CD14-positive monocyte (primary cell): ENCODE data around the gene ADAMTS17. TPM values are rescaled to one million over a fixed set of nuclear protein-coding genes. Genes with fewer than 3 reads are reported as not detected.

ENCODE experiments used
- DNase-seq, 3 donors: peaks; one replicate each; pipeline ENCODE4 v3.0.0-alpha.2; 2011 to 2022
- H2AFZ ChIP-seq: 2 replicates; pipeline ENCODE4 v1.6.0; 2012; ENCODE audit warnings: mild to moderate bottlenecking, low read depth, low read length, inconsistent platforms; ENCODE audit not compliant: insufficient read depth, poor library complexity, severe bottlenecking
- H3K27ac ChIP-seq, 2 donors: 1 replicate in 1 of 2; 2 replicates in 1 of 2; pipeline ENCODE4 v1.5.1; 2012 to 2013; ENCODE audit warnings: low read length in 2 of 2, control low read depth in 1 of 2, inconsistent platforms in 1 of 2, low read depth in 1 of 2, mild to moderate bottlenecking in 1 of 2
- H3K27me3 ChIP-seq, 2 donors: one replicate each; pipeline versions ENCODE4 v1.6.0 to v1.6.1; 2011 to 2013; ENCODE audit warnings: low read length in 2 of 2; ENCODE audit not compliant: control insufficient read depth in 2 of 2, insufficient read depth in 2 of 2
- H3K36me3 ChIP-seq, 2 donors: replicated peaks in 1 of 2; 1 replicate in 1 of 2; 2 replicates in 1 of 2; pipeline versions ENCODE4 v1.5.1 to v1.6.1; 2012 to 2013; ENCODE audit warnings: low read length in 2 of 2, control low read depth in 1 of 2, inconsistent platforms in 1 of 2, mild to moderate bottlenecking in 1 of 2; ENCODE audit not compliant: insufficient read depth in 2 of 2, control insufficient read depth in 1 of 2
- H3K4me1 ChIP-seq, 2 donors: 1 replicate in 1 of 2; 2 replicates in 1 of 2; pipeline versions ENCODE4 v1.5.1 to v1.6.1; 2012 to 2013; ENCODE audit warnings: low read length in 2 of 2, control low read depth in 1 of 2, inconsistent platforms in 1 of 2, mild to moderate bottlenecking in 1 of 2, moderate library complexity in 1 of 2; ENCODE audit not compliant: insufficient read depth in 2 of 2, control insufficient read depth in 1 of 2
- H3K4me2 ChIP-seq: replicated peaks from 2 replicates; pipeline ENCODE3; 2012; ENCODE audit warnings: low read length, moderate library complexity, mild to moderate bottlenecking; ENCODE audit not compliant: poor library complexity, severe bottlenecking; ENCODE audit errors: extremely low read depth
- H3K4me3 ChIP-seq, 3 experiments: fragments of 200-600 bp in 1 of 3; sonication (generic) in 1 of 3; replicated peaks in 1 of 3; 1 replicate in 2 of 3; 2 replicates in 1 of 3; pipeline ENCODE4 v1.5.1; 2011 to 2013; ENCODE audit warnings: low read length in 3 of 3, mild to moderate bottlenecking in 3 of 3, control low read depth in 2 of 3, low read depth in 2 of 3, inconsistent platforms in 1 of 3, moderate library complexity in 1 of 3
- H3K79me2 ChIP-seq: 2 replicates; pipeline ENCODE4 v1.6.0; 2012; ENCODE audit warnings: mild to moderate bottlenecking, control low read depth, inconsistent platforms, low read length, moderate library complexity; ENCODE audit not compliant: insufficient read depth
- H3K9ac ChIP-seq: 2 replicates; pipeline ENCODE4 v1.6.0; 2017; ENCODE audit warnings: low read length, mild to moderate bottlenecking; ENCODE audit not compliant: insufficient read depth, poor library complexity, severe bottlenecking
- H3K9me3 ChIP-seq, 2 donors: replicated peaks in 1 of 2; 1 replicate in 1 of 2; 2 replicates in 1 of 2; pipeline versions ENCODE4 v1.5.1 to v1.6.1; 2012 to 2013; ENCODE audit warnings: low read length in 2 of 2, control low read depth in 1 of 2; ENCODE audit not compliant: control insufficient read depth in 1 of 2, insufficient read depth in 1 of 2
- H4K20me1 ChIP-seq: 2 replicates; pipeline ENCODE4 v1.6.0; 2012; ENCODE audit warnings: mild to moderate bottlenecking, low read length, control low read depth, moderate library complexity; ENCODE audit not compliant: insufficient read depth
- H3K27ac Mint-ChIP-seq, 7 donors: one replicate each; pipeline ENCODE4 v1.8.0; 2020; ENCODE audit warnings: mild to moderate bottlenecking in 7 of 7, mixed read lengths in 7 of 7, moderate library complexity in 6 of 7, inconsistent platforms in 2 of 7
- H3K27me3 Mint-ChIP-seq, 3 donors: one replicate each; pipeline ENCODE4 v1.8.0; 2021 to 2022; ENCODE audit warnings: low read depth in 3 of 3, mild to moderate bottlenecking in 3 of 3, mixed read lengths in 3 of 3, moderate library complexity in 3 of 3, inconsistent platforms in 1 of 3
- H3K36me3 Mint-ChIP-seq, 2 donors: one replicate each; pipeline ENCODE4 v1.8.0; 2020; ENCODE audit warnings: mixed read lengths in 2 of 2, inconsistent platforms in 1 of 2, mild to moderate bottlenecking in 1 of 2
- H3K4me1 Mint-ChIP-seq: one replicate; pipeline ENCODE4 v1.8.0; 2020; ENCODE audit warnings: mild to moderate bottlenecking, mixed read lengths
- H3K4me3 Mint-ChIP-seq, 2 donors: one replicate each; pipeline ENCODE4 v1.8.0; 2020; ENCODE audit warnings: mild to moderate bottlenecking in 2 of 2, mixed read lengths in 2 of 2, moderate library complexity in 1 of 2
- H3K9me3 Mint-ChIP-seq, 7 donors: one replicate each; pipeline ENCODE4 v1.8.0; 2020 to 2022; ENCODE audit warnings: mixed read lengths in 7 of 7, mild to moderate bottlenecking in 6 of 7, moderate library complexity in 6 of 7, inconsistent platforms in 2 of 7
- CTCF ChIP-seq: fragments of 200-600 bp; IDR thresholded peaks from one replicate; pipeline ENCODE4 v1.8.0; 2022; ENCODE audit warnings: antibody characterized with exemption, mild to moderate bottlenecking
- WGBS: methylation state at CpG from one replicate; pipeline ENCODE4 v1.1.5; 2013; ENCODE audit warnings: missing lambda C conversion rate; ENCODE audit not compliant: insufficient coverage; 5-methylcytosine and 5-hydroxymethylcytosine counted together
- intact Hi-C, 2 donors: fragments of 100-400 bp; cut with micrococcal nuclease; formaldehyde crosslinking; loops; one replicate each; pipeline versions ENCODE4 v1.15.0 to v1.15.1; 2023
- polyA plus RNA-seq, 3 donors: library from polyadenylated mRNA; depleted of rRNA in 1 of 3; unstranded in 2 of 3; stranded (reverse) in 1 of 3; fragments of 300-500 nt in 2 of 3; fragments of >200 nt in 1 of 3; fragmentation: Illumina TruSeq in 2 of 3; gene quantifications; 1 replicate in 2 of 3; 2 replicates in 1 of 3; pipeline ENCODE4 v1.2.3, GENCODE V29; 2012 to 2021

ADAMTS17 gene
- polyA plus RNA-seq, 3 donors: 0.03 to 0.25 TPM; not detected in 1

GRCh38 chr15:100174904-100175275 lies 166.9 kb downstream of the ADAMTS17 start:
- Mint-ChIP-seq H3K36me3 (no peaks in the 10 kb centered on the region), H3K4me1 (no peaks in the 10 kb centered on the region), H3K27me3 (no peaks in the 10 kb centered on the region), H3K27ac (no peak overlapping the region), H3K9me3 (peaks cover 3 to 26% (median 14%) of the 10 kb centered on the region in 7 donors), H3K4me3 (no peak overlapping the region)
- H4K20me1 ChIP-seq: no peaks in the 10 kb centered on the region
- TF ChIP-seq CTCF: no peak
- H3K27me3 ChIP-seq: no peaks in the 10 kb centered on the region
- H3K4me2 ChIP-seq: no peak overlapping the region
- no peaks in the 10 kb centered on the region for H3K36me3 ChIP-seq
- 100% methylated on average over 1 of the region's 3 CpGs for WGBS
- H3K9me3 ChIP-seq: peaks cover 50 to 54% of the 10 kb centered on the region in 2 donors
- H3K4me1 ChIP-seq: no peaks in the 10 kb centered on the region
- H3K9ac ChIP-seq: no peak overlapping the region
- no peak overlapping the region for H2AFZ ChIP-seq
- no peak for DNase-seq
- intact Hi-C loops: no loop called here
- no peaks in the 10 kb centered on the region for H3K79me2 ChIP-seq
- no peak overlapping the region for H3K4me3 ChIP-seq
- no peak overlapping the region for H3K27ac ChIP-seq

- H3K9ac ChIP-seq: no peak overlapping the region
- no peak overlapping the region for H3K4me3 Mint-ChIP-seq
- H3K4me3 ChIP-seq: no peak overlapping the region
- intact Hi-C loops: no loop called here
- H3K36me3 ChIP-seq: no peaks in the 10 kb centered on the region
- no peak overlapping the region for H2AFZ ChIP-seq
- WGBS: 100% methylated on average over 1 of the region's 7 CpGs
- H3K79me2 ChIP-seq: no peaks in the 10 kb centered on the region
- DNase-seq: no peak
- no peaks in the 10 kb centered on the region for H3K27me3 Mint-ChIP-seq
- no peaks in the 10 kb centered on the region for H4K20me1 ChIP-seq
- no peak overlapping the region for H3K27ac ChIP-seq
- peaks cover 6 to 30% (median 18%) of the 10 kb centered on the region in 7 donors for H3K9me3 Mint-ChIP-seq
- H3K27ac Mint-ChIP-seq: no peak overlapping the region
- no peaks in the 10 kb centered on the region for H3K27me3 ChIP-seq
- H3K4me1 ChIP-seq: no peaks in the 10 kb centered on the region
- no peak for TF ChIP-seq CTCF
- no peaks in the 10 kb centered on the region for H3K4me1 Mint-ChIP-seq
- no peak overlapping the region for H3K4me2 ChIP-seq
- no peaks in the 10 kb centered on the region for H3K36me3 Mint-ChIP-seq
- H3K9me3 ChIP-seq: peaks cover 56 to 59% of the 10 kb centered on the region in 2 donors
Observed at GRCh38 chr15:100174159-100174903, 167.4 kb downstream of the ADAMTS17 start.
